Measurements from ENCODE around the gene ECSIT.

ECSIT gene

DNA sequence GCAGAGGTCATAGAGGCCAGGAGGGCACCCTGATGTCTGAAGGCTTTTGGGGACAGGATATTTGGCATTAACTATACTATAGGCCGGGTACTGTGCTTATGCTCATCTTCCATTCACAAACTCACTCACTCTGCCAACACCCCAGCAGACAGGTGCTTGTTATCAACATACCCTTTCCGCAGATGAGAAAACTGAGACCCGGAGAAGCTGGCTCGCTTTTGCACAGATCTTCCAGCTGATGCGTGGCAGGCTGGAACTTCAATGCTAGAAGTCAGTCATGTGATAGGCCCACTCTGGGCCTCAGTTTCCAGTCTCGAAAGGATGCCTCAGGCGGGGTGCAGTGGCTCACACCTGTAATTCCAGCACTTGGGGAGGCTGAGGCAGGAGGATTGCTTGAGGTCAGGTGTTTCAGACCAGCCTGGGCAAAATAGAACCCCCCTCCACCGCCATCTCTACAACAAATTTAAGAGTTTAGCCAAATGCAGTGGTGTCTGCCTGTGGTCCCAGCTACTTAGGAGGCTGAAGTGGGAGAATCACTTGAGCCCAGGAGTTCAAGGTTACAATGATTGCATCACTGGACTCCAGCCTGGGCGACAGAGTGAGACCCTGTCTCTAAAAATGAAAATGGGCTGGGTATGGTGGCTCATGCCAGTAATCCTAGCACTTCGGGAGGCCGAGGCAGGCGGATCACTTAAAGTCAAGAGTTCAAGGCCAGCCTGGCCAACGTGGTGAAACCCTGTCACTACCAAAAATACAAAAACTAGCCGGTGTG is 19.2 kb upstream of the ECSIT start:
- TF ChIP-seq, protein P1, sequence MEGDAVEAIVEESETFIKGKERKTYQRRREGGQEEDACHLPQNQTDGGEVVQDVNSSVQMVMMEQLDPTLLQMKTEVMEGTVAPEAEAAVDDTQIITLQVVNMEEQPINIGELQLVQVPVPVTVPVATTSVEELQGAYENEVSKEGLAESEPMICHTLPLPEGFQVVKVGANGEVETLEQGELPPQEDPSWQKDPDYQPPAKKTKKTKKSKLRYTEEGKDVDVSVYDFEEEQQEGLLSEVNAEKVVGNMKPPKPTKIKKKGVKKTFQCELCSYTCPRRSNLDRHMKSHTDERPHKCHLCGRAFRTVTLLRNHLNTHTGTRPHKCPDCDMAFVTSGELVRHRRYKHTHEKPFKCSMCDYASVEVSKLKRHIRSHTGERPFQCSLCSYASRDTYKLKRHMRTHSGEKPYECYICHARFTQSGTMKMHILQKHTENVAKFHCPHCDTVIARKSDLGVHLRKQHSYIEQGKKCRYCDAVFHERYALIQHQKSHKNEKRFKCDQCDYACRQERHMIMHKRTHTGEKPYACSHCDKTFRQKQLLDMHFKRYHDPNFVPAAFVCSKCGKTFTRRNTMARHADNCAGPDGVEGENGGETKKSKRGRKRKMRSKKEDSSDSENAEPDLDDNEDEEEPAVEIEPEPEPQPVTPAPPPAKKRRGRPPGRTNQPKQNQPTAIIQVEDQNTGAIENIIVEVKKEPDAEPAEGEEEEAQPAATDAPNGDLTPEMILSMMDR (IDR thresholded peaks at IDR 0.05), result no peak
- no peak overlapping the region for H3K4me3 ChIP-seq
- DNase-seq (ENCODE audit: low spot score), result no peak
- no peak overlapping the region for H3K27ac ChIP-seq

DNA sequence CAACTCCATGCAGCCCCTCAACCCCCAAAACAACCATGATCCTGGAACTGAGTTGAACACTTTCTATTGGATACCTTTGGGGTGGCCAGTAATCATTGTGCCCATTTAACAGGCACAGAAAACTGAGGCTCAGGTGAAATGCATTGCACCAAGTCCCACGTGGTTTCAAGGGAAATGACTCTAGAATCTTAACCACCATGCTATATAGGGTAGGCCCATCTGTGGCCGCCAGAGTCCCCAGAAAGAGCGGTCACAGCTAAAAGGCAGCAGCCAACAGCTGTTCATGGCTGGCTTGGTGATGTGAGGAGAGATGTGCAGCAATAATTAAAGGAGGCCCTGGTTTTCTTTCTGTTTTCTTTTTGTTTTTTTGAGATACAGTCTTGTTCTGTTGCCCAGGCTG is 12.3 kb upstream of the ECSIT start:
- DNase-seq (ENCODE audit: low spot score), result no peak
- Histone ChIP-seq H3K27ac (peak overlapping the region; percentile 97 to 98), H3K4me3 (peak overlapping the region; percentile 82)

DNA sequence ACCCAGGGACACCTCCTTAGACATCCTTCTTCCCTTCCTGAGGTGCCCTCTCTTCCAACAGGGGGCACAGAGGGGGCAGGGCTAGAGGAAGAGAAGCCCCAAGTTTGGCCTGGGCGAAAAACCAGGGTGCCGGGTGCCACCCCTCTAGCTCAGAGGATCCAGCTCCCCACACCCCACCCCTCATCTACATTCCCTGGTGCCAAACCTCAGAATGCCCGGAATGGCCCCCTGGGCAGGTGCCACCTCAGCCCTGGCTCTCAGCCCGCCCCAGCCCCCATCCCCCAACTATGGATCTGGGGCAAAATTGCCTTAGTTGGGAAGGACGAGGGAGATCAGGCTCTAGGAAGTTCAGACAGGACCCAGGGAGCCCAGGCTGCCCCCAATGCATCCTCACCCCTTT is 11.7 kb upstream of the ECSIT start:
- Histone ChIP-seq H3K4me3 (peak overlapping the region; percentile 82), H3K27ac (peak overlapping the region; percentile 97 to 98)
- TF ChIP-seq, protein P1 (IDR thresholded peaks at IDR 0.05), result no peak
- DNase-seq (ENCODE audit: low spot score), result no peak

More for the DNA sequence above, 12.3 kb upstream of the ECSIT start:
- TF ChIP-seq, protein P1 (IDR thresholded peaks at IDR 0.05), result no peak

DNA sequence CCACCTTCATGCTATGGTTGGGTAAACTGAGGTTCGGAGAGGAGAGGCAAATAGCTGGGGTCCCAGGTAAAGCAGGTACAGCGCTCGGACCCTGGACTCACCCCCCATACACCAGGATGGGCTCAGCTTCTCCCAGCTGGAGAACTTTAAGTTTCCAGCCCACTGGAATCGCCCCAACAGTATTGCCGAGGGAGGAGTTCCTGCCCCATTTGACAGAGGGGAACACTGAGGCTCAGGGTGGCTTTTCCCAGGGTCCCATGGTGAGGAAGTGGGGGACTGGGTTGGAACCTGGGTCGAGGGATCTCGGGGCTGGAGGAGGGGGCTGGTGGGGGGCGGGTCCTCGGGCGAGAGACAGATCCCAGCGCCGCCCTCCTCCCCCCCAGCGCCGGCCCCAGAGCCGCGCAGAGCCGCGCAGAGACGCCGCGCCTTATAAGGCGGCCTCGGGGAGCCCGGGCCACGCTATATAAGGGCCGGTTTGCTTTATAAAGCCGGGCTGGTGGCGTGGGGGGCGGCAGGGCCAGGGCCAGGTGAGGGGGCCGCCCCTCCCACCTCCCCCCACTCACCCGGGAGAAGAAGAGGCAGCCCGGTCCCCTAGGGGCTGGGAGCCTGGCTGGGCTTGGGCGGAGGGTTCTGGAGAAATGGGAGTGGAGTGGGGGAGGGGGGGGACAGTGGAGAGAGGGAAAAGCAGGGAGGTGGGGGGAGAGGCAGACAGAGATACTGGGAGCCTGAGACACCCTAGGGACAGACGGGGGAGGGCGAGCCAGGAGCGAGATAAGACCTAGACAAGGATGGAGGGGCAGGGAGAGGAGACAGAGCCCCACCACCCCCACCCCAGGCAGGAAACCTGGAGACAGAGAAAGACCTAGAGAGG is 10.8 kb upstream of the ECSIT start:
- Histone ChIP-seq H3K4me3 (peak overlapping the region; percentile 82), H3K27ac (peak overlapping the region; percentile 97 to 98)
- TF ChIP-seq, protein P1 (IDR thresholded peaks at IDR 0.05), result no peak
- no peak for DNase-seq (ENCODE audit: low spot score)

DNA sequence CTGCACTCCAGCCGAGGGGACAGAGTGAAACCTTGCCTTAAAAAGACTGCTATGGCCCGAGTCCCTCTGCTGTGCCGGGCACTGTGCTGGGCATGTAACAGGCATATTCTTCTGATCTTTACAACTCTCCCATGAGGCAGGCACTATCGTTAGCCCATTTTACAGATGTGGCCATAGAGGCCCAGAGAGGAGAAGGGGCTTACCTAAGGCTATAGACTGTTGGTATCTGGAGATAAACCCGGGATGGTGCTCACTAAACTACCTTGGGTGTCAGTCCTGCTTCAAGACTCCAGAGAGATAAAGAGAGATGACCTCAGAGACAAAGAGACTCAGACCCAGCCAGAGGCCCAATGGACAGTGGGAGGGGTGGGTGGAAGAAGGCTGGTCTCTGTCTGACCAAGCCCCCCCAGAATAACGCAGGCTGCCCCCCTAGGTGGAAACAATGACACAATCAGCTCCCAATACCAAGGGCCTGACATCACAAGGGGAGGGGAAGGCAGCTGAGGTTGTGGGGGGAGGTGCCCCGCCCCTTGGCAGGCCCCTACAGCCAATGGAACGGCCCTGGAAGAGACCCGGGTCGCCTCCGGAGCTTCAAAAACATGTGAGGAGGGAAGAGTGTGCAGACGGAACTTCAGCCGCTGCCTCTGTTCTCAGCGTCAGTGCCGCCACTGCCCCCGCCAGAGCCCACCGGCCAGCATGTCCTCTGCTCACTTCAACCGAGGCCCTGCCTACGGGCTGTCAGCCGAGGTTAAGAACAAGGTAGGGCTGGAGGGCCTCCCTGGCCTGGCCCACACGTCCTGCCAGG is 9.5 kb upstream of the ECSIT start, which contains the start of gene CNN1:
CNN1 (plus strand) TSS at position 620 of the 805 bp plus-strand sequence; CDS start at position 697, 77 bp downstream.
- H3K4me3 ChIP-seq, result peak within 1 kb of the TSS; percentile 82
- peak within 1 kb of the TSS; percentile 97 to 98 for H3K27ac ChIP-seq
- TF ChIP-seq, protein P1 (IDR thresholded peaks at IDR 0.05), result no peak
- peak; percentile 96 for DNase-seq (ENCODE audit: low spot score)

DNA sequence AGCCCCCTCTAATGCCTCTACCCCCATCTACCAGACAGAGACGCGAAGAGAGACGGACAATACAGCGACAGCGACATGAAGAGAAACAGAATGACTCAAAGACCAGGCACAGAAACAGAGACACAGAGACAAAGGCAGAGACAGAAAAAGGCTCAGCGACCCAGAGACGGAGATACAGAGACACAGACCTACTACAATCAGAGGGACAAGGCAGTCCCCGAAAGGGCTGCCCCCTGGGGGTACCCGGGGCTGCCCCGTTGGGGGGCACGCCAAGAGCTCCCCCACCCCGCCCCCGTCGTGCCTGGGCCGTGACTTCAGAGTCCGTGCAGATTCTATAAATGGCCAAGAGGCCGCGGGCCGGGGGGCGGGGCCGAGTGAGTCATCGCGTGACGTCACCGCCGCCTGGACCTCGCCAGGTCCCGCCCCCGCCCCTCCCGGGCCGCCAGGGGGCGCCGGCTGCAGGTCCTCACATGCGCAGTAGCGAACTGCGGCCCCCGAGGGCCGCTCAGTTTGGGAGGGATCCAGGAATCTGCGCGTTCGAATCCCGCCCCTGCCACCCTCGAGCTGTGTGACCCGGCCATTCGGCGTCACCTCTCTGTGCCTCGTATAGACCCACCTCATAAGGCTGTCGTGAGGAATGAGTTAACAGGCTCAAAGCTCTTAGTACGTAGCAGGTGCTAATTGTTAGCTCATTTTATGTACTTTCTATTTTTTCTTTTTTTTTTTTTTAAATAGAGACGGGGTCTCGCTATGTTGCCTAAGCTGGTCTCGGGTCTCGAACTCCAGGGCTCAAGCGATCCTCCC is 7.1 kb upstream of the ECSIT start:
- TF ChIP-seq, protein P1 (IDR thresholded peaks at IDR 0.05), result peak; percentile 81
- H3K4me3 ChIP-seq, result peak overlapping the region; percentile 67

More for the DNA sequence above, 7.1 kb upstream of the ECSIT start:
- peak; percentile 94 for DNase-seq (ENCODE audit: low spot score)
- peak overlapping the region; percentile 94 to 97 for H3K27ac ChIP-seq

All from coronary artery (tissue), 2 donors.